ENCODE measurements around the gene FOXQ1. TPM values are rescaled to one million over a fixed set of nuclear protein-coding genes. Genes with fewer than 3 reads are reported as not detected.
A peak's percentile ranks its signal among the peaks of the same experiment; 100 is the strongest.

Gene FOXQ1
- polyA plus RNA-seq, 1 donor, result not detected

DNA sequence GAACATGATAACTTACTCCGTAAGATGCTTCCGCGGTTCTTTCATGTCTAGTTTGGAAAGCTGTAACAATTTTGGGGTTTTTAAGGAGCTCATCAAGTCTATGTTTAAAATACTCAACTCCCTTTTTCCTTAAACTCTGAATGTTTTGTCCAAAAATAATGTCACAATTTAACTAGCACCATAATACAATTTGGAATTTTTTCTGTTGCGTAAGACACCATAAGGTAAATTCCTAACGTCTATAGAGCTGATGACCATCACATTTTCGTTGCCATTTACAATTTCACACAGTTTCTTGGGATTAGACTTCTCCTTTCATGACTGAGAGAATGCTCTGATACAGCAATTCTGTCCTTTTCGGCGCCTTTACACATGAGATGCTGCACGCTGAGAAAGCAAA, 50.7 kb downstream of the FOXQ1 start:
- no peak for DNase-seq (ENCODE audit: low read depth)

DNA sequence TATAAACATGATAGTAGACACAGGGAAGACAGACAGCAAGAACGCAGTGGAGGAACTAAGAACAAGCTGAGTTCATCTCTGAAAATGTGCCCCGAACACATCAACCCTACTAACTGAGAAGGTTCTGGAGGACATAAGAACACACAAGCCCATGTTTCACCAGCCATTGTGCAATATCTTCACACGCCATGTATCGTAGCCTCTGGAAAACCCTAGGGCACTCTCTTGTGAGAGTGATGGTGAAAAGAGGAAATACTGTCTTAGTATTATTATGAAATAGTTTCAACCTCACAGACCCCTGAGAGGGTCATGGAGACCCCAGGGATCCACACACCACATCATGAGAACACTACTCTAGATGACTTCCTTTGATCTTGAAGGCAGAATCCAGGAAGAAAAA, 51.4 kb downstream of the FOXQ1 start:
- no peak for DNase-seq (ENCODE audit: low read depth)

DNA sequence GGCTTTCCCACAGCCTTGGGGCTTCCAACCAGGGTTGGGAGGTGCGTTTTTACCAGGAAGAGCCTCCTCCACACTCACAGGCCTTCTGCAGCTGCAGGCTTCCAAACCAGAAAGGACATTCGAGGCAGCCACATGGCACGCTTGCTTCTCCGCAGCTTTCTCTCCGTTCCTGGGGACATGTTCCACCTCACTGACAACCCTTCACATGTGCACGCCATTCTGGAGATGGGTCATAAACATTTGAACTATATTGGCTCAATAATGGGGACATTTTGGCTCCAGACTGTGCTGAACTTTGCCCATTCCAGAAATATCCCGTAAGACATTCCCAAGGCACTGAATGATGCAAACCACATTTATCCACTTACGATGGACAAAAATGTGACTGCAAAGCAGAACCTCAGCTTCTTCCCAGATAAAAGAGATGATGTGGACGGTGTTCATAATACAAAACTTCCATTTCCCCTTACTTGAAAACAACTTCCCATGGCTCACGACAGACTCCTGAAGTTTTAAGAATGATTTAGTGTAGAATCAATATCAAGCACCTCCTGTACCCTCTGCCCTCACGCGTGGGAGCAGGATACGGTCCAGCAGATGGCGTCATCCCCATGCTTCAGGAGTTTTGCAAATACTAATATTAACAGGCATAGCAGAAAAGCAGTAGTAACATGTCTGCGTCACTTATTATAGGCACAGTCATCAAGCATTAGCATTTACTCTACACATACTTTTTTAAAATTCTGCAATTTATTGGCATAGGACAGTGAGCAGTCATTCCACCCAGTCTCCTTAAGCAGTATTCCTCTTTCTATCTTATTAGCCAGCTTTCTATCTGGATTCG, 52.1 kb downstream of the FOXQ1 start:
- peak; percentile 65 for DNase-seq (ENCODE audit: low read depth)

Other genes with a start within 250 kb of the FOXQ1 start
- gene FOXF2, start 77.5 kb downstream of the FOXQ1 start, polyA plus RNA-seq (ENCODE audit: insufficient read length), result 0.92 TPM